ENCODE results near the gene DENND1A.

DNA sequence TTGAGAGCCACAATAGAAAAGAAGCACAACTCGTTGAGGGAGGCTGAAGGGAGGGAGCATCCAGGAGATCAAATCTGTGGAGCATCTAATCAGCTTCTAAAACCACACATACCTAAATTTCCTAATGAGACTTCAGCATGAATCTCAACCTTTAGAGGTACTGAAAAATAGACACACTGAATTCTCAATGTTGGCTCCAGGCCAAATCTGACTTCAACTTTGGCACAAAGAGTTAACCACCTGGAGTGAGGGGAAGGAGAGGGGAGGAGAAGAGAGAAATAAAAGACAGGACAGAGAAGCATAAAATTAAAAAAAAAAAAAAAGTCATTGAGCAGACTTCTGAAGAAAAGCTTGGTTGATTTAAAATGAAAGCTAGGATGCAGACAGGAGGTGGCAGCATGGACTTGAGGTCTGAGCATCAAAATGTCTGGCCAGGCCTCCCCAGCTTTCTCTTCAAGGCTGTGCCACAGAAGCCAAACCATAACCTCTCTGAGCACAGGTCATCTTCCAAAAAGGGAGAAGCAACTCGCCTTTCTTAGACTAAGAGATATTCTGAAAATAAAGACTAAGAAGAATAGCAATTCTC, 205.6 kb downstream of the DENND1A start:
- TF ChIP-seq POLR2A (IDR thresholded peaks at IDR 0.05; ENCODE audit: low read length), result no peak
- no peak for TF ChIP-seq GATA1 (IDR thresholded peaks at IDR 0.05; ENCODE audit: low read depth, low read length)
